Keratinocyte (primary cell): ENCODE measurements around the gene RAB4A. TPM values are rescaled to one million over a fixed set of nuclear protein-coding genes. Genes with fewer than 3 reads are reported as not detected.

Source experiments
- DNase-seq: peaks from one replicate; pipeline ENCODE4 v3.0.0-alpha.2; 2011; ENCODE audit warnings: low read depth, missing footprints, low spot score
- FAIRE-seq: peaks from 2 replicates; lab custom pipeline; 2011; peaks lifted over from hg19 to GRCh38; lab: Jason Lieb, UNC
- H2AFZ ChIP-seq: 2 replicates; pipeline ENCODE4 v1.6.0; 2012; ENCODE audit warnings: low read length, control low read depth, inconsistent platforms; ENCODE audit not compliant: control insufficient read depth
- H3K27ac ChIP-seq: 2 replicates; pipeline ENCODE4 v1.5.1; 2011; ENCODE audit warnings: low read length; ENCODE audit not compliant: control insufficient read depth, insufficient read depth
- H3K27me3 ChIP-seq: 3 replicates; pipeline ENCODE4 v1.6.0; 2011; ENCODE audit warnings: low read length; ENCODE audit not compliant: control insufficient read depth, insufficient read depth; ENCODE audit errors: extremely low read depth
- H3K36me3 ChIP-seq, 2 experiments: 2 replicates in 1 of 2; 3 replicates in 1 of 2; pipeline ENCODE4 v1.5.1; 2011; ENCODE audit warnings: low read length in 2 of 2, mild to moderate bottlenecking in 1 of 2; ENCODE audit not compliant: control insufficient read depth in 2 of 2, insufficient read depth in 2 of 2; ENCODE audit errors: extremely low read depth in 1 of 2
- H3K4me1 ChIP-seq: 3 replicates; pipeline ENCODE4 v1.5.1; 2011; ENCODE audit warnings: low read length; ENCODE audit not compliant: control insufficient read depth, insufficient read depth; ENCODE audit errors: extremely low read depth
- H3K4me2 ChIP-seq: 3 replicates; pipeline ENCODE4 v1.6.0; 2011; ENCODE audit warnings: low read depth, low read length; ENCODE audit not compliant: control insufficient read depth, insufficient read depth; ENCODE audit errors: extremely low read depth
- H3K4me3 ChIP-seq, 3 experiments: fragments of 200-600 bp in 1 of 3; sonication (generic) in 1 of 3; 2 replicates in 2 of 3; 3 replicates in 1 of 3; pipeline ENCODE4 v1.5.1; 2011 to 2016; ENCODE audit warnings: low read length in 3 of 3, mild to moderate bottlenecking in 3 of 3, control low read depth in 2 of 3, inconsistent platforms in 1 of 3, low read depth in 1 of 3, mixed read lengths in 1 of 3, mixed run types in 1 of 3, moderate library complexity in 1 of 3; ENCODE audit not compliant: control insufficient read depth in 2 of 3, insufficient read depth in 2 of 3; ENCODE audit errors: extremely low read depth in 1 of 3
- H3K79me2 ChIP-seq: 2 replicates; pipeline ENCODE4 v1.6.0; 2012; ENCODE audit warnings: low read length; ENCODE audit not compliant: control insufficient read depth, insufficient read depth
- H3K9ac ChIP-seq: 3 replicates; pipeline ENCODE4 v1.6.0; 2011; ENCODE audit warnings: low read length; ENCODE audit not compliant: control insufficient read depth, insufficient read depth; ENCODE audit errors: extremely low read depth
- H3K9me1 ChIP-seq: 3 replicates; pipeline ENCODE4 v1.6.0; 2011; ENCODE audit warnings: low read length; ENCODE audit not compliant: control insufficient read depth, insufficient read depth; ENCODE audit errors: extremely low read depth
- H3K9me3 ChIP-seq: 2 replicates; pipeline ENCODE4 v1.5.1; 2012; ENCODE audit warnings: low read depth, low read length; ENCODE audit not compliant: control insufficient read depth
- H4K20me1 ChIP-seq: 3 replicates; pipeline ENCODE4 v1.6.0; 2011; ENCODE audit warnings: low read length; ENCODE audit not compliant: control insufficient read depth, insufficient read depth; ENCODE audit errors: extremely low read depth
- CTCF ChIP-seq, 3 experiments: IDR thresholded peaks in 1 of 3; conservative IDR thresholded peaks in 1 of 3; optimal IDR thresholded peaks in 1 of 3; 2 replicates in 2 of 3; 3 replicates in 1 of 3; pipeline versions ENCODE3 to v1.5.1; 2011; ENCODE audit warnings: low read length in 3 of 3, mild to moderate bottlenecking in 3 of 3, moderate library complexity in 2 of 3, control low read depth in 1 of 3, inconsistent platforms in 1 of 3; ENCODE audit not compliant: insufficient read depth in 2 of 3; ENCODE audit errors: extremely low read depth in 1 of 3
- EZH2 ChIP-seq: IDR thresholded peaks from one replicate; pipeline ENCODE4 v1.6.1; 2012; ENCODE audit warnings: inconsistent platforms, mild to moderate bottlenecking, low read length, moderate library complexity
- dilution Hi-C: fragments of 300-500 bp; cut with MboI; formaldehyde crosslinking; loops from one replicate; pipeline ENCODE4 v1.7.0; 2020; ENCODE audit warnings: low sequenced_read_pairs; ENCODE audit not compliant: extremely low pct_ligation_motif_present
- polyA plus RNA-seq, 5 experiments: library from polyadenylated mRNA; depleted of rRNA in 3 of 5; stranded (reverse) in 3 of 5; stranded (forward) in 1 of 5; unstranded in 1 of 5; fragments of >200 nt; gene quantifications; 1 replicate in 1 of 5; 2 replicates in 3 of 5; 3 replicates in 1 of 5; pipeline versions ENCODE4 v1.2.1 to v1.2.3, GENCODE V29; 2011 to 2012; ENCODE audit warnings: missing spikeins in 2 of 5, low read depth in 1 of 5, low replicate concordance in 1 of 5

The RAB4A gene
- polyA plus RNA-seq, 1 donor (not counting 4 experiments of a cell fraction or from before 2014, with no cell fraction given): 54.7 TPM

GRCh38 chr1:229260297-229260696 lies 10.6 kb upstream of the RAB4A start:
- no peak overlapping the region for H2AFZ ChIP-seq
- H3K4me2 ChIP-seq: no peak overlapping the region
- H3K4me3 ChIP-seq: no peak overlapping the region
- H3K4me1 ChIP-seq: peaks cover 7% of the 10 kb centered on the region
- no peaks in the 10 kb centered on the region for H3K9me3 ChIP-seq
- no peak for TF ChIP-seq CTCF (optimal IDR thresholded peaks at IDR 0.05 in 1 of 3, IDR thresholded peaks at IDR 0.05 in 1 of 3, conservative IDR thresholded peaks at IDR 0.05 in 1 of 3; ENCODE audit: extremely low read depth in 1 of 3, insufficient read depth in 2 of 3, low read length in 3 of 3)
- no peak for TF ChIP-seq EZH2
- no peak for FAIRE-seq
- H3K9ac ChIP-seq: no peak overlapping the region
- H3K27ac ChIP-seq: no peak overlapping the region
- H4K20me1 ChIP-seq: no peaks in the 10 kb centered on the region
- H3K36me3 ChIP-seq: no peaks in the 10 kb centered on the region
- no peaks in the 10 kb centered on the region for H3K79me2 ChIP-seq
- DNase-seq: no peak
- no peaks in the 10 kb centered on the region for H3K27me3 ChIP-seq
- dilution Hi-C loops: no loop called here
- H3K9me1 ChIP-seq: no peaks in the 10 kb centered on the region

GRCh38 chr1:229262239-229262638 lies 8.7 kb upstream of the RAB4A start:
- no peak for FAIRE-seq
- dilution Hi-C loops: no loop called here

More at GRCh38 chr1:229262239-229262638, 8.7 kb upstream of the RAB4A start:
- no peak overlapping the region for H3K9ac ChIP-seq
- no peaks in the 10 kb centered on the region for H3K9me1 ChIP-seq
- H3K4me1 ChIP-seq: peaks cover 7% of the 10 kb centered on the region
- no peaks in the 10 kb centered on the region for H3K79me2 ChIP-seq
- H3K36me3 ChIP-seq: no peaks in the 10 kb centered on the region
- no peak for TF ChIP-seq CTCF (optimal IDR thresholded peaks at IDR 0.05 in 1 of 3, IDR thresholded peaks at IDR 0.05 in 1 of 3, conservative IDR thresholded peaks at IDR 0.05 in 1 of 3; ENCODE audit: extremely low read depth in 1 of 3, insufficient read depth in 2 of 3, low read length in 3 of 3)
- no peak overlapping the region for H3K4me2 ChIP-seq
- H3K27ac ChIP-seq: no peak overlapping the region
- H3K9me3 ChIP-seq: peaks cover 4% of the 10 kb centered on the region
- no peak overlapping the region for H2AFZ ChIP-seq
- DNase-seq: no peak
- no peak overlapping the region for H3K4me3 ChIP-seq
- H3K27me3 ChIP-seq: no peaks in the 10 kb centered on the region
- no peaks in the 10 kb centered on the region for H4K20me1 ChIP-seq
